ENCODE data around the gene TMEM176B.

GRCh38 chr7:150799156-150799555 lies 1.0 kb downstream of the TMEM176B start:
- TF ChIP-seq, protein P1, sequence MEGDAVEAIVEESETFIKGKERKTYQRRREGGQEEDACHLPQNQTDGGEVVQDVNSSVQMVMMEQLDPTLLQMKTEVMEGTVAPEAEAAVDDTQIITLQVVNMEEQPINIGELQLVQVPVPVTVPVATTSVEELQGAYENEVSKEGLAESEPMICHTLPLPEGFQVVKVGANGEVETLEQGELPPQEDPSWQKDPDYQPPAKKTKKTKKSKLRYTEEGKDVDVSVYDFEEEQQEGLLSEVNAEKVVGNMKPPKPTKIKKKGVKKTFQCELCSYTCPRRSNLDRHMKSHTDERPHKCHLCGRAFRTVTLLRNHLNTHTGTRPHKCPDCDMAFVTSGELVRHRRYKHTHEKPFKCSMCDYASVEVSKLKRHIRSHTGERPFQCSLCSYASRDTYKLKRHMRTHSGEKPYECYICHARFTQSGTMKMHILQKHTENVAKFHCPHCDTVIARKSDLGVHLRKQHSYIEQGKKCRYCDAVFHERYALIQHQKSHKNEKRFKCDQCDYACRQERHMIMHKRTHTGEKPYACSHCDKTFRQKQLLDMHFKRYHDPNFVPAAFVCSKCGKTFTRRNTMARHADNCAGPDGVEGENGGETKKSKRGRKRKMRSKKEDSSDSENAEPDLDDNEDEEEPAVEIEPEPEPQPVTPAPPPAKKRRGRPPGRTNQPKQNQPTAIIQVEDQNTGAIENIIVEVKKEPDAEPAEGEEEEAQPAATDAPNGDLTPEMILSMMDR (conservative IDR thresholded peaks at IDR 0.05; ENCODE audit: low read depth, low read length) = no peak
- TF ChIP-seq EZH2 (IDR thresholded peaks at IDR 0.05; ENCODE audit: low read length, unreplicated experiment) (no peak), EZH2phosphoT487 (IDR thresholded peaks at IDR 0.05; ENCODE audit: borderline replicate concordance, low read length) (no peak)
